Left hindlimb (tissue), 1 donor: ENCODE data around the gene STXBP3.
"Not testable (repeated sequence)": the region's sequence is repeated elsewhere in the genome, so short reads cannot be mapped to it uniquely, and the experiment has no call there.

ENCODE experiments used
- DNase-seq: peaks from one replicate; pipeline ENCODE4 v3.0.0-alpha.2; 2018

The STXBP3 gene

GRCh38 chr1:108746382-108747170 is at the start of gene STXBP3:
Gene STXBP3 (plus strand): TSS chr1:108746674. CDS start chr1:108746738, 64 bp downstream.
- DNase-seq: peak; percentile 99

- DNase-seq: no peak
These were observed 46.8 kb upstream of the STXBP3 start for GRCh38 chr1:108699375-108700332.

- DNase-seq: no peak
These were observed 45.2 kb upstream of the STXBP3 start for GRCh38 chr1:108701176-108701849.

GRCh38 chr1:108702109-108702508 is 44.4 kb upstream of the STXBP3 start:
- DNase-seq: not testable (repeated sequence)

GRCh38 chr1:108703939-108704338 is 42.5 kb upstream of the STXBP3 start:
- DNase-seq: no peak

GRCh38 chr1:108704496-108704895 is 42.0 kb upstream of the STXBP3 start:
- no peak for DNase-seq

- no peak for DNase-seq
These were observed 39.8 kb upstream of the STXBP3 start for GRCh38 chr1:108706643-108707042.

GRCh38 chr1:108708691-108709660 is 37.5 kb upstream of the STXBP3 start:
- DNase-seq: no peak

- DNase-seq: no peak
These were observed 33.8 kb upstream of the STXBP3 start, which contains the start of gene FNDC7 for GRCh38 chr1:108712606-108713150. Gene FNDC7 (plus strand): TSS chr1:108712908. CDS start chr1:108712934, 26 bp downstream.

- no peak for DNase-seq
These were observed 30.5 kb upstream of the STXBP3 start for GRCh38 chr1:108715932-108716331.

- no peak for DNase-seq
These were observed 29.8 kb upstream of the STXBP3 start for GRCh38 chr1:108716437-108717230.

GRCh38 chr1:108717774-108718316 is 28.6 kb upstream of the STXBP3 start:
- DNase-seq: no peak

GRCh38 chr1:108718927-108719655 is 27.4 kb upstream of the STXBP3 start:
- DNase-seq: no peak

- DNase-seq: no peak
These were observed 26.6 kb upstream of the STXBP3 start for GRCh38 chr1:108719656-108720435.

- no peak for DNase-seq
These were observed 24.2 kb upstream of the STXBP3 start for GRCh38 chr1:108722292-108722691.

GRCh38 chr1:108725906-108726305 is 20.6 kb upstream of the STXBP3 start:
- DNase-seq: no peak

GRCh38 chr1:108728327-108728923 is 18.0 kb upstream of the STXBP3 start:
- DNase-seq: no peak

- DNase-seq: no peak
These were observed 17.0 kb upstream of the STXBP3 start for GRCh38 chr1:108729481-108729880.
